MM.1S (cell line): ENCODE data around the gene LBR.

Experiments used
- EZH2 ChIP-seq: fragments of 300-600 bp; sonication (generic); optimal IDR thresholded peaks from 2 replicates; pipeline ENCODE3; 2017; ENCODE audit warnings: low read depth, mild to moderate bottlenecking, antibody characterized with exemption, low read length, mixed read lengths
- EZH2phosphoT487 ChIP-seq: fragments of 300-600 bp; sonication (generic); IDR thresholded peaks from 2 replicates; pipeline ENCODE4 v1.6.1; 2018; ENCODE audit warnings: antibody characterized with exemption, low read length
- TF ChIP-seq, protein P1 (sequence below): fragments of 300-600 bp; sonication (generic); IDR thresholded peaks from 2 replicates; pipeline ENCODE4 v1.5.1; 2016; ENCODE audit warnings: antibody characterized with exemption, low read length, mixed read lengths

DNA sequence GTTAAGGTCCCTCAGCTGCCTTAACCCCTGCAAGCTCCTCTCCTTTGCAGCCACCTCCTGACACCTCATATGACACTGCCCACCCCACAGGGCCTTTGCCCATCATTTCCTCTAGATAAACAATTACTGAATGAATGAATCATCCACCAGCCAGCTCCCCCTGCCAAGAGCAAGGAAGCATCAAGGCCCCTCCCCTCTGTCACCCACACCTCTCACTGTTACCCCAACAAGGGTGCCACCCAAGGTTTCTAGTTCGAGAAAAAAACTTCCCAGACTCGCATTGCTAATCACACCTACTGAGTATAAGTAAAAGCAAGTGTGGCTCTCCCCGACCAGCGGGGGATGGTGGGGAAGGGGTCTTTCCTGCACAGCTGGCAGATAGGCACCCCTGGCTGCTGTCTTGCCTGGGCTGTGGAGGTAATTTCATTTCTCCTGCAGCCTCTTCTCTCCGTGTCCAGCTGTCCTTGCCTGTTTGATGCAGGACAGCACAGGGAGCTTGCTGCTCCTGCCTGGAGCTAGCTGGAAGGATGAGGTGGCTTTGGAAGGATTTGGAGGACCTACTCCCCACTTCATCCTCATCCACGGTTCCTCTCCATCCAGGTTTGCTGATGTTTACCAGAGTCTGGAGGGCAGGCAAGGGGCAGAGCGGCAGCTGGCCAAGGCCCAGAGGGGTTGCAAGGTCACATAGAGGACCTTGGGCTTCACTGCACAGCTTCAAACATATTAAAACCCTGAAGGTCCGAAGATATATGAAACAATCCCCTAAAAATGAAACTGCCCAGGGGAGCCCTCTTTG lies 33.1 kb upstream of the LBR start:
- TF ChIP-seq, protein P1, sequence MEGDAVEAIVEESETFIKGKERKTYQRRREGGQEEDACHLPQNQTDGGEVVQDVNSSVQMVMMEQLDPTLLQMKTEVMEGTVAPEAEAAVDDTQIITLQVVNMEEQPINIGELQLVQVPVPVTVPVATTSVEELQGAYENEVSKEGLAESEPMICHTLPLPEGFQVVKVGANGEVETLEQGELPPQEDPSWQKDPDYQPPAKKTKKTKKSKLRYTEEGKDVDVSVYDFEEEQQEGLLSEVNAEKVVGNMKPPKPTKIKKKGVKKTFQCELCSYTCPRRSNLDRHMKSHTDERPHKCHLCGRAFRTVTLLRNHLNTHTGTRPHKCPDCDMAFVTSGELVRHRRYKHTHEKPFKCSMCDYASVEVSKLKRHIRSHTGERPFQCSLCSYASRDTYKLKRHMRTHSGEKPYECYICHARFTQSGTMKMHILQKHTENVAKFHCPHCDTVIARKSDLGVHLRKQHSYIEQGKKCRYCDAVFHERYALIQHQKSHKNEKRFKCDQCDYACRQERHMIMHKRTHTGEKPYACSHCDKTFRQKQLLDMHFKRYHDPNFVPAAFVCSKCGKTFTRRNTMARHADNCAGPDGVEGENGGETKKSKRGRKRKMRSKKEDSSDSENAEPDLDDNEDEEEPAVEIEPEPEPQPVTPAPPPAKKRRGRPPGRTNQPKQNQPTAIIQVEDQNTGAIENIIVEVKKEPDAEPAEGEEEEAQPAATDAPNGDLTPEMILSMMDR: no peak
- TF ChIP-seq EZH2 (no peak), EZH2phosphoT487 (no peak)
